Temporal lobe (tissue), 2 donors: ENCODE results near the gene PAPOLB. TPM values are rescaled to one million over a fixed set of nuclear protein-coding genes. Genes with fewer than 3 reads are reported as not detected.

Source experiments
- small RNA-seq: library from RNA; depleted of rRNA; stranded (forward); fragments of <200 nt; gene quantifications from one replicate; pipeline ENCODE3, GENCODE V24; 2014; ENCODE audit warnings: low replicate concordance
- total RNA-seq: library from RNA; depleted of rRNA; stranded (reverse); fragments of >200 nt; gene quantifications from one replicate; pipeline ENCODE4 v1.2.3, GENCODE V29; 2014

PAPOLB gene
- total RNA-seq, 1 donor from 2014 or later = 0.74 TPM

Small RNA genes within 50 kb of the gene (small RNA-seq; reads per million reads assigned to genes)
- not detected for gene RF00019

Other genes with a start within 250 kb of the PAPOLB start
- 23.4 TPM for gene FOXK1, start 179.7 kb downstream of the PAPOLB start, total RNA-seq
- 9.3 TPM for gene AP5Z1, start 86.4 kb downstream of the PAPOLB start, total RNA-seq
- gene RADIL, start 21.7 kb upstream of the PAPOLB start, total RNA-seq = 3.7 TPM
- 4.4 TPM for gene MMD2, start 97.2 kb upstream of the PAPOLB start, total RNA-seq
- 13.8 TPM for gene RBAK, start 183.8 kb upstream of the PAPOLB start, total RNA-seq